ENCODE measurements around the gene ZNF438. TPM values are rescaled to one million over a fixed set of nuclear protein-coding genes. Genes with fewer than 3 reads are reported as not detected.
A peak's percentile ranks its signal among the peaks of the same experiment; 100 is the strongest.

Gene ZNF438
- total and polyA plus RNA-seq, 4 donors = 7.8 to 19.2 (median 10.2) TPM

GRCh38 chr10:31073211-31073610, 41.5 kb upstream of the ZNF438 start:
- 94 to 96% methylated on average over 5 of the region's 5 CpGs for WGBS, 2 donors
- no peak for DNase-seq
- no peak overlapping the region for H3K27ac ChIP-seq (ENCODE audit: low read depth in 1 of 2, low read length in 1 of 2)

DNA sequence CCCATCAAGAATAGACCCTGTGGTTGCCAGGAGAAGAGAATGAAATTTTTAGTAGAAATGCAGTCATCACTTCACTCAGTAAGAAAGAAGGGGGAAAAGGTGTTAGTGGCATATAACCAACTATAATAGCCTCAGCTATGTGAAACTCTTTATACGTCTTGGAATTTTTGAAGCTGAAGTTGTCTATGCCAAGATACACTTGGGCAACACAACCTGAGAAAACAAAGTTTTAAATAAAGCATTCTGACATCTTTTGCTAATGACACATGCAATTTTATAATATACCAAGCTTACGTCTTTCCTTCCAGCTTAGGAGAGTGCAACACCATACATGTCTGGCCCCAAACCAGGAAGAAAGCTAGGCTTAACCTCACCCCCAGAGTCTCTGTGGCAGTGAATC, 40.8 kb upstream of the ZNF438 start:
- no peaks in the 10 kb centered on the region for H3K27me3 ChIP-seq (ENCODE audit: control insufficient read depth in 3 of 3, insufficient read depth in 3 of 3, low read length in 2 of 3)
- no peak overlapping the region for H3K9ac ChIP-seq (ENCODE audit: insufficient read depth in 1 of 2, low read length in 2 of 2)
- DNase-seq (no peak), ATAC-seq (ENCODE audit: insufficient read depth, low FRiP score) (no peak)
- WGBS, 2 donors = 77 to 87% methylated on average over 2 of the region's 2 CpGs
- H3K4me1 ChIP-seq (ENCODE audit: control insufficient read depth in 5 of 5, insufficient read depth in 5 of 5, low read length in 5 of 5) = peaks cover 0 to 34% (median 13%) of the 10 kb centered on the region in 5 donors
- H3K36me3 ChIP-seq (ENCODE audit: control insufficient read depth in 4 of 4, insufficient read depth in 4 of 4, low read length in 4 of 4) = no peaks in the 10 kb centered on the region
- no peaks in the 10 kb centered on the region for H3K9me3 ChIP-seq (ENCODE audit: control insufficient read depth in 4 of 4, insufficient read depth in 3 of 4, low read length in 3 of 4)
- H3K4me3 ChIP-seq = no peak overlapping the region
- TF ChIP-seq CTCF (IDR thresholded peaks at IDR 0.05; ENCODE audit: control extremely low read depth, extremely low read depth) = no peak
- H3K27ac ChIP-seq (ENCODE audit: low read depth in 1 of 2, low read length in 1 of 2) = peak overlapping the region in 1 of 2 donors; percentile 4

More at GRCh38 chr10:31073211-31073610, 41.5 kb upstream of the ZNF438 start:
- no peaks in the 10 kb centered on the region for H3K9me3 ChIP-seq (ENCODE audit: control insufficient read depth in 4 of 4, insufficient read depth in 3 of 4, low read length in 3 of 4)
- no peaks in the 10 kb centered on the region for H3K27me3 ChIP-seq (ENCODE audit: control insufficient read depth in 3 of 3, insufficient read depth in 3 of 3, low read length in 2 of 3)
- H3K9ac ChIP-seq (ENCODE audit: insufficient read depth in 1 of 2, low read length in 2 of 2) = no peak overlapping the region
- peaks cover 0 to 34% (median 13%) of the 10 kb centered on the region in 5 donors for H3K4me1 ChIP-seq (ENCODE audit: control insufficient read depth in 5 of 5, insufficient read depth in 5 of 5, low read length in 5 of 5)
- no peak overlapping the region for H3K4me3 ChIP-seq
- no peak for TF ChIP-seq CTCF (IDR thresholded peaks at IDR 0.05; ENCODE audit: control extremely low read depth, extremely low read depth)
- H3K36me3 ChIP-seq (ENCODE audit: control insufficient read depth in 4 of 4, insufficient read depth in 4 of 4, low read length in 4 of 4) = no peaks in the 10 kb centered on the region
- no peak for ATAC-seq (ENCODE audit: insufficient read depth, low FRiP score)

GRCh38 chr10:31071232-31072005, 39.8 kb upstream of the ZNF438 start:
- no peaks in the 10 kb centered on the region for H3K9me3 ChIP-seq (ENCODE audit: control insufficient read depth in 4 of 4, insufficient read depth in 3 of 4, low read length in 3 of 4)
- no peak overlapping the region for H3K9ac ChIP-seq (ENCODE audit: insufficient read depth in 1 of 2, low read length in 2 of 2)
- no peak overlapping the region for H3K4me3 ChIP-seq
- TF ChIP-seq CTCF (IDR thresholded peaks at IDR 0.05; ENCODE audit: control extremely low read depth, extremely low read depth) = no peak
- no peaks in the 10 kb centered on the region for H3K27me3 ChIP-seq (ENCODE audit: control insufficient read depth in 3 of 3, insufficient read depth in 3 of 3, low read length in 2 of 3)
- DNase-seq (no peak), ATAC-seq (ENCODE audit: insufficient read depth, low FRiP score) (no peak)
- H3K4me1 ChIP-seq (ENCODE audit: control insufficient read depth in 5 of 5, insufficient read depth in 5 of 5, low read length in 5 of 5) = peaks cover 0 to 30% (median 13%) of the 10 kb centered on the region in 5 donors
- H3K27ac ChIP-seq (ENCODE audit: low read depth in 1 of 2, low read length in 1 of 2) = peak overlapping the region in 1 of 2 donors; percentile 13
- H3K36me3 ChIP-seq (ENCODE audit: control insufficient read depth in 4 of 4, insufficient read depth in 4 of 4, low read length in 4 of 4) = no peaks in the 10 kb centered on the region
- 77 to 80% methylated on average over 6 of the region's 6 CpGs for WGBS, 2 donors

Data from lung (tissue), 12 donors.